ENCODE data around the gene CYP2E1. TPM values are rescaled to one million over a fixed set of nuclear protein-coding genes. Genes with fewer than 3 reads are reported as not detected.

Gene CYP2E1
- polyA plus RNA-seq, 1 of the 3 experiments (the other 2 are of a cell fraction), result 0.61 TPM

DNA sequence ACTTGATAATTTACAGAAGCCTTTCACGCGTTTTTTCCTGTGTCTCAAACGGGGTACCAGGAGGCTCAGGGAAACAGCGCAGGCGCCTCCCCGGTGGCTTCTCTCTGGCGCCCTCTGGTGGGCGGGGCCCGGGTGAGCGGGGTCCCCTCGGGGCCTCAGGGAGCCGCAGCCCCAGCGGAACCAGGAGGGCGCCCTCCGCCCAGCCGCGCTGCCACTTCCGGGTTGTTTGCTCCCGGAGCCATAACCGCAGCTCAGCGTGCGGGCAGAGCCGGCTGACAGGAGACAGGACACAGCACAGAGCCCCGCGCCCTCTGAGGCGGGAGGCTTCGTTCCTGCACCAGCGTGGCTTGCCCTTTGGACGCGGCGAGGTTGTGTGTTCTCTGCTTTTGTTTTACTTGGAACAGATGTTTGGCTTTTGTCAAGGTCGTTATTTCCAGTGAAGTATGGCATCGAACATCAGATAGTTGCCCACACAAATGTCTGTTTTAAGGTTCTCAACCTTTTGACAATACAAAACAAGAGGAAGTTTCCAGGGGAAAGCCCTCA, 6.9 kb upstream of the CYP2E1 start (continued):
- TF ChIP-seq CTCF (IDR thresholded peaks at IDR 0.05) (peak; percentile 79), GABPA (IDR thresholded peaks at IDR 0.05; ENCODE audit: low read depth) (peak; percentile 77), NRF1 (IDR thresholded peaks at IDR 0.05; ENCODE audit: low read depth, low read length) (peak; percentile 51), TAF1 (IDR thresholded peaks at IDR 0.05; ENCODE audit: borderline replicate concordance, low read depth, low read length) (0 out of 2 replicates have a peak, but pooled peaks have one; percentile 19), MXI1 (IDR thresholded peaks at IDR 0.05; ENCODE audit: low read depth, low read length) (no peak), MAX (IDR thresholded peaks at IDR 0.05; ENCODE audit: low read depth) (peak; percentile 87), RCOR1 (IDR thresholded peaks at IDR 0.05; ENCODE audit: low read length) (no peak), FOSL2 (IDR thresholded peaks at IDR 0.05; ENCODE audit: borderline replicate concordance, low read depth) (no peak), GATA2 (CRISPR knock-in tag; IDR thresholded peaks at IDR 0.05) (no peak), TEAD4 (IDR thresholded peaks at IDR 0.05; ENCODE audit: borderline replicate concordance, insufficient read depth) (no peak), FOXJ3 (CRISPR knock-in tag; IDR thresholded peaks at IDR 0.05) (no peak), TCF12 (IDR thresholded peaks at IDR 0.05) (no peak), POLR2AphosphoS5 (IDR thresholded peaks at IDR 0.05; ENCODE audit: low read depth, low read length) (peak; percentile 79), EZH2phosphoT487 (IDR thresholded peaks at IDR 0.05; ENCODE audit: borderline replicate concordance, low read depth) (no peak), RFX5 (IDR thresholded peaks at IDR 0.05; ENCODE audit: low read length) (no peak), RAD21 (IDR thresholded peaks at IDR 0.05; ENCODE audit: low read length) (peak; percentile 39; the same call in 1 of the 2 replicates), JUND (IDR thresholded peaks at IDR 0.05) (no peak)
- TF ChIP-seq, protein P1, sequence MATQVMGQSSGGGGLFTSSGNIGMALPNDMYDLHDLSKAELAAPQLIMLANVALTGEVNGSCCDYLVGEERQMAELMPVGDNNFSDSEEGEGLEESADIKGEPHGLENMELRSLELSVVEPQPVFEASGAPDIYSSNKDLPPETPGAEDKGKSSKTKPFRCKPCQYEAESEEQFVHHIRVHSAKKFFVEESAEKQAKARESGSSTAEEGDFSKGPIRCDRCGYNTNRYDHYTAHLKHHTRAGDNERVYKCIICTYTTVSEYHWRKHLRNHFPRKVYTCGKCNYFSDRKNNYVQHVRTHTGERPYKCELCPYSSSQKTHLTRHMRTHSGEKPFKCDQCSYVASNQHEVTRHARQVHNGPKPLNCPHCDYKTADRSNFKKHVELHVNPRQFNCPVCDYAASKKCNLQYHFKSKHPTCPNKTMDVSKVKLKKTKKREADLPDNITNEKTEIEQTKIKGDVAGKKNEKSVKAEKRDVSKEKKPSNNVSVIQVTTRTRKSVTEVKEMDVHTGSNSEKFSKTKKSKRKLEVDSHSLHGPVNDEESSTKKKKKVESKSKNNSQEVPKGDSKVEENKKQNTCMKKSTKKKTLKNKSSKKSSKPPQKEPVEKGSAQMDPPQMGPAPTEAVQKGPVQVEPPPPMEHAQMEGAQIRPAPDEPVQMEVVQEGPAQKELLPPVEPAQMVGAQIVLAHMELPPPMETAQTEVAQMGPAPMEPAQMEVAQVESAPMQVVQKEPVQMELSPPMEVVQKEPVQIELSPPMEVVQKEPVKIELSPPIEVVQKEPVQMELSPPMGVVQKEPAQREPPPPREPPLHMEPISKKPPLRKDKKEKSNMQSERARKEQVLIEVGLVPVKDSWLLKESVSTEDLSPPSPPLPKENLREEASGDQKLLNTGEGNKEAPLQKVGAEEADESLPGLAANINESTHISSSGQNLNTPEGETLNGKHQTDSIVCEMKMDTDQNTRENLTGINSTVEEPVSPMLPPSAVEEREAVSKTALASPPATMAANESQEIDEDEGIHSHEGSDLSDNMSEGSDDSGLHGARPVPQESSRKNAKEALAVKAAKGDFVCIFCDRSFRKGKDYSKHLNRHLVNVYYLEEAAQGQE (IDR thresholded peaks at IDR 0.05; ENCODE audit: low read depth, low read length), result no peak
- TF ChIP-seq, protein P2, sequence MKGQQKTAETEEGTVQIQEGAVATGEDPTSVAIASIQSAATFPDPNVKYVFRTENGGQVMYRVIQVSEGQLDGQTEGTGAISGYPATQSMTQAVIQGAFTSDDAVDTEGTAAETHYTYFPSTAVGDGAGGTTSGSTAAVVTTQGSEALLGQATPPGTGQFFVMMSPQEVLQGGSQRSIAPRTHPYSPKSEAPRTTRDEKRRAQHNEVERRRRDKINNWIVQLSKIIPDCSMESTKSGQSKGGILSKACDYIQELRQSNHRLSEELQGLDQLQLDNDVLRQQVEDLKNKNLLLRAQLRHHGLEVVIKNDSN (IDR thresholded peaks at IDR 0.05; ENCODE audit: borderline replicate concordance, low read depth), result no peak
